HG02981 (cell line): ENCODE results near the gene H2BK1.

Source experiments
- ATAC-seq: cut with Tn5 transposase; IDR thresholded peaks from one replicate; pipeline ENCODE4 v1.9.1; 2021; ENCODE audit warnings: mild to moderate bottlenecking, moderate library complexity; ENCODE audit not compliant: unreplicated experiment

Gene H2BK1

GRCh38 chr7:151179946-151180345 lies 30.3 kb downstream of the H2BK1 start:
- ATAC-seq, result no peak

- ATAC-seq, result no peak
These were observed 30.9 kb downstream of the H2BK1 start for GRCh38 chr7:151179287-151179860.

DNA sequence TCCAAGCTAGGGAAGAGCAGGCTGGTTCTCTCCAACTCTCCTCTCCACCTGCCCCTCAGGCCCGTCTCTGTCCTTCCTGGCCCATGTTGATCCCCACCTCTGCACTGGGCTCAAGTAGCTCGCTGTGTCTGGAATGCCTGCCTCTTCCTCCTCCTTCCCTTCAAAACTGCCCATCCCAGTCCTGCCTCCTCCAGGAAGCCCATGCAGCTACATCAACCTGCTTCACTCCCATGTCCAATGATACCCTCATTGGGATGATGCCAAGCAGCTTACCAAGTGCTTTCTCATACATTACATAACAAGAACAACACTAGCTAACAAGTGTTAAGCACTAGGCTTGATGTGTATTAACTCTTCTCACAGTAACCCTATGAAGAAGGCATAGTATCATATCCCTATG lies 31.5 kb downstream of the H2BK1 start:
- ATAC-seq, result no peak

- no peak for ATAC-seq
These were observed 32.1 kb downstream of the H2BK1 start for GRCh38 chr7:151178236-151178635.

DNA sequence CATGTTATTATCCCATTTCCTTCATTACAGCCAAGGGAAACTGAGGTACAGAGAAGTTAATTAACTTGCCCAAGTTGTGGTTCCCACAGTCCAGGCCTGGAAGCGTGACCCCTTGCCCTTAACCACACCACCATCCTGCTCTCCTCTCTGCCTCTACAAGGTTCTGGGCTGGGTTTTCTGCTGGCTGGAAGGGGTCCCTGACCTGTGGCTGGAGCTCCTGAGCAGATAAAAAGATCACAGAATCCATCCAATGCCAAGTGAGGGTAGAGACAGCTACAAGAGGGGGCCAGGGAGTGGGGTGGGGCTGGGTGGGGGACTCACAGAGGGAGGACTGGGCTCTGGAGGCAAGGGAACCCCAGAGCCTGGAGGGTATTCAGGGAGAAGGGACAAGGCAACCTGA lies 33.0 kb downstream of the H2BK1 start:
- no peak for ATAC-seq

GRCh38 chr7:151176401-151176800 lies 33.9 kb downstream of the H2BK1 start:
- ATAC-seq, result no peak

GRCh38 chr7:151175793-151176311 lies 34.4 kb downstream of the H2BK1 start:
- ATAC-seq, result no peak

DNA sequence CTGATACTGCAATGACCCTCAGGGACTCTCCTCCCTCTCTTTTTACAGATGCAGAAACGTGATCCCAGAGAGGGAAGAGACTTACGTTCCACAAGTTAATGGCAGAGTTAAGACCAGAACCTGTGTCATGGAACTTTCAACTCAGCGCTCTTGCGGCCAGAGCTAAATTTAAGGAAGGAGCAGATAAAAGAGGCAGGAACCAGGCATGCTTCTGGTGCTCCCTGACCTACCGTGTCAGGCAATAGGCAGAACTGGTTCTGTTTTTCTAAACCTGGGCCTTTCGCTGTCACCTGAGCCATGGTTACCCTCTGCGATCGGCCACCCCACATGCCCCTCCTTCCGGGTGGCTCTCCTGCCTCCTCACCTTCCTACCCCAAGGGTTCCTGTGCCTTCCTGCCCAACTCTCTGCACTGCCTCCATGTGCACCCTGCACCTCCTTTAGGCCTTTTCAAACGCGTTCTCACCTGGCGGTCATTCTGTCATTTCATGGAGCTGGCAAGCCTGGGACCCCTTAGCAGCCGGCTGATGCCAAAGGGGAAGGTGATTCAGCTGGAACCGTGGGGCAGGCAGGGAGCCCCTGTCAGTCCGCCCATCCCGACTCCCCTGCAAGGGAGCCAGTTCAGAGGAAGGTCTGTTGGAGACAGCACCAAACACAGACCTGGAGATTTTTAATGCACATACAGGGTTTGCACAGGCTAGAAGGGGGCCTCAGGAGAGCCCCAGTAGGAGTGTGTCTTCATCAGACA lies 35.1 kb downstream of the H2BK1 start:
- no peak for ATAC-seq

DNA sequence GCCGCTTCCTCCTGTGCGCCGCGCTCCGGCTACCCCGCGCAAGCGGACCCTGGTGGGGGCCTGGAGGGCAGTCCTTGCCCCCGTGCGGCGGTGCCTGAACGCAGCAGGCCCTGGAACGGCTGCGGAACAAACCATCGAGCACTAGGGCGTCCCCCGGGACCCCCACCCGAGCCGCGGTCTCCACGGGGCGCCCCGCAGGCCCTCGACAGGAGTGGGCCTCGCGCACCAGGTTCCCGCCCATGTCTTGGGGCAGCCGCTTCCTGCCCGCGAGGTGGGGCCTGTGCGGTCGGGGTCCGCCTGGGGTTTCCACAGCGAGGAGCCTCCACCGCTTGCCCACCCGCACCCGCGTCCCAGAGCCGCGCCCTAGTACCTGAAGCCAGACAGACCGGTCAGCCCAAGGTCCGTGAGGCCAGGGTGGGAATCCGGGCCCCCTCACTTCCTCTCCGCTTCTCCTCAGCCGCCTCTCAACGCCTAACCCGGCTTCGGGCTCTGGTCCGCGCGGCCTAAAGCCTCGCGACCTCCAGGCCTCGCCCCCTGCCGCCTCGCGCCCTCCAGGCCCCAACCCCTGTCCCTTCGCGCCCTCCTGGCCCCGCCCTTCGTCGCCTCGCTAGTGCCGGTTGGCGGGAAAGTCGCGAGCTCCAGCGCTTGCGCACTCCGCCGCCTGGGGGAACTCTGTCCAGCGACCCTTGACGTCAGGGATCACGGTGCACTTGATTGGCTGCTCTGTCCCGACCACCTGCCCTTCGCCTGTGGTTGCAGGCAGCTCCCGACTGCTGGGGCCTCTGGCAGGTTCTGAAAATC lies 35.8 kb downstream of the H2BK1 start:
- no peak for ATAC-seq

DNA sequence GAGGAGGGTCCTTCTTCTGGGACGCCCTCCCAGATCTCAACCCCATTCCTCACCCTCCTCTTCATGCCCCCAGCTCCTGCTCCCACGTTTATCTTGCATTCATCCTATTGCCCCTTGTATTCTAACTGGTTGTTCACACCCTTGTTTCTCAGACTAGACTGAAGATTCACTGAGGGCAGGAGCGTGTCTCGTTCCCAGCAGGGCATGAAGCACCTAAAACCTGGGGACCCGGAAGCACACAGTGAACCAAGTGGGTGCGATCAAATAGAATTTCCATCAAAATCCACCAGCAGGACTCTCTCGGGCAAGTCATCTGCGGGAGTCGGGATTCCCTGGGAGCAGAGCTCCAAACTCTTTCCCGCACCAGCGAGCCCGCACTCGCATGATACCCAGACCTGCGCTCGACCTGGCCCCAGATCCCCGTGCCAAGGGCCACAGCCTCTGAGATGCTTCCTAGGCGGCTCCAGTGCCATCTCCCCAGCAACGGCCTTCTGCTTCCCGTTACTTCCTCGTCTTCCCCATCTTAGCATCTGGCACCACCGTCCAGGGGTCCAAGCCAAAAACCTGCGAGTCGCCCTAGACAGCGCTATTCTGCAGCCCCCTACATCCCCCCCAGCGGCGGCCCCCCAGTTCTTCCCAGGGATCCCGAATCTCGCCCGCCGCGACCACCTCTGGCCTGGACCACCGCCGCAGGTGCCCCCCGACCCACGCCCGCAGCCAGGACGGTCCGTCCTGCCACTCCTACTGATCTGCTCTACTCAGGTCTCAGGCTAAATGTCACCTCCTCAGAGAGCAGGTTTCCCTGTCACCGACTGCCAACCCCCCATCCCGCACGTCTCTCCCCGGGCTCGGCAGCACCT lies 36.7 kb downstream of the H2BK1 start:
- no peak for ATAC-seq

DNA sequence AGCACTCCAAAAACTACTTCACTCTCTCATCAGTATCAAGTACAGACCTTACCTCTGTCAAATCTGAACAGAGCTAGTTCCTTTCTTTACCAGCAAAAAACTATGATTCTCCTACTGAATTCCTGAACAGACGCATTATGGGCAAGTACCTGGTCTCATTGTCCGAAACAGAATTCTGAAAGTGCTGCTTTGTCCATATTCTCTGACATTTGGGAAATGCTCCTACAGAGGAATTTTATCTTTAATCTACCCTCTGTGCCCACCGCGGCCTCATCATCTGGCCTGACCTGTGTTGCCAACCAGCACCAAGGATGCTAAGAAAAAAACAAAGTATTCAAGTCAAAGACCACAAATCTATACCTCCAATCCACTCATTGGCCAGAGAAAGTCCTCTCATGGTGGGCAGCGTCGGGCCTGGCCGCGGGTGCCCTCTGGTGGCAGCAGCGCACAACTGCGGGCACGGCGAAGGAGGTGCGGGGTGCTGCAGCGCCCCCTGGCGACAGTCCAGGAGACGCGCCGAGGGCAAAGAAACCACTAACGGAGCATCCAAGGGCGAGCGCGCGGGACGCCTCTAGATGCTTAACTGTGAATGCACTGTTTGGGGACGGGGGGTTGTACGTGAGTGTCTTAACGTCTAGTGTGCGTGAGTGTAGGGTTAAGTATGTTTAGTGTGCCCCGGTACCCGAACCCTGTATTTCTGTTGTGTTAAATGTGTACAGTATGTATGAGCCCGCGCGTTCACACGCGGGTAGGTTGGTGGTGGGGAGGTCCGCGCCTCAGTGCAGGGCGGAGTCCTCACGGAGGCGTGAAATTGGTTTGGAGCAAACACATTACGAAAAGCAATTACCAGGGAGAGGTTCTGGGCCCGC lies 37.8 kb downstream of the H2BK1 start:
- ATAC-seq, result peak; percentile 70

- no peak for ATAC-seq
These were observed 41.5 kb downstream of the H2BK1 start for GRCh38 chr7:151168787-151169162.

- ATAC-seq, result peak; percentile 66
These were observed 42.1 kb downstream of the H2BK1 start for GRCh38 chr7:151168003-151168786.

DNA sequence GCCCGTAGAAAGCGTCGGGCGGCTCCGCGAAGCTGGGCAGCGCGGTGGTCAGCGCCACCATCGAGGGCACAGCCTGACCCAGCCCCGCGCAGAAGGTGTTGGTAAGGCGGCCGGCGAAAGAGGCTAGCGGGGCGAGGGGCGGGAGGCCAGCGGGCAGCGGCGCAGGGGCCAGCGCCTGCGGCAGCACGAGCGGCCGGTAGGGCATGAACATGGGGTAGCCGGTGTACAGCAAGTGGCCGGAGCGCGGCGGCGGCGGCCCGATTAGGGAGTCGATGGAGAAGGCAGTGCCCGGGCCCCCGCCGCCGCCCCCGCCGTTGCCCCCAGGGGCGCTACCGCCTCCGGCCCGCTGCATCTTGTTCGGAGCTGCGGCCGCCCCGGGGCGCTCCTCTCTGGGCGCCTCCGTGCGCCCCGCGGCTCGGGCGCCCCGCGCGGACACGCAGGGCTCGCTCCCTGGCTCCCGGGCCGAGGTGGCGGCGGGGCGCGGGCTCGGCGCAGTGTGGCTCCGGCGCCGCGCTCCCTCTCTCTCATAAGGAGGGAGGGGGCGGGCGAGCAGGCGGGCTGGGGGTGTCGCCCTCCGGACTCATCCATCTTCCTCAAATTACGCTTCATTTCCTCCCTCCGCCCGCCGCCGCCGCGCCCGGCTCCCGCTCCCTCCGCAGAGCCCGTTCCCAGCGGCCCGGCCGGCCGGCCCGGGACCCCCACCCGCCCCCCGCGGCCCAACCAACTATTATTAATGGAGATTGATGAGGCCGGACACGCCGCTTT lies 42.9 kb downstream of the H2BK1 start, which contains the start of gene GBX1:
Gene GBX1 (minus strand): TSS at position 498 of the 765 bp plus-strand sequence. CDS start 146 bp downstream, at position 352.
- ATAC-seq, result no peak

DNA sequence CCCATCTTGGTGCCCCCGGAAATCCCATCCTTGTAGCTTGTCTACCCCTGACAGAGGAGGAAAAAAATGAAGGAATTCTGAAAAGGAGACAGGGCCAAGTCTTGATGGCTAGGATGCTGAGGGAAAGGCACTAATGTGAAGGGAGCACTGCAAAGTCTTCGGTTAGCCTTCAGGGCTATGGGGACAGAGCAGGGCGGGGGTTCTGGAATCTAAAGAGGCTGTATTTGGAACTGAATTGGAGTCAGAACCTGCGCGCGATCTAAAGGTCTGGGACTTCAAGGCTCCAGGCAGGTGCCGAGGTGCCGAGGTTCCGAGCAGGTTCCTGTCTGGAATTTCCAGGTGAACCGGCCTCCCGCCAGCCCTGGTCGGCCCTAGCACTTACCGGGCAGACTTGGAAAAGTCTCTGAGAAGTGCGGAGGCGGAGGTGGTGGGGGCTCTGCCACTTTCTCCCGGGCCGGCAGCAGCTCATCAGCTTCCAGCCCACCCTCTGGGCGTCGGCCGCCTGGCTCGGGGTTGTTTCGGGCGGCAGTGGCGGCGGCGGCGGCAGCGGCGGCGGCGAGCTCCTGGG lies 43.6 kb downstream of the H2BK1 start:
- ATAC-seq, result no peak

- no peak for ATAC-seq
These were observed 48.5 kb downstream of the H2BK1 start for GRCh38 chr7:151161757-151162156.
